Cerebellar cortex (tissue), 1 donor: ENCODE data around the gene LGALS8.
"Not testable (repeated sequence)": the region's sequence is repeated elsewhere in the genome, so short reads cannot be mapped to it uniquely, and the experiment has no call there.

Source experiments
- DNase-seq: peaks from one replicate; pipeline ENCODE4 v3.0.0-alpha.2; 2015; ENCODE audit warnings: low spot score

LGALS8 gene

DNA sequence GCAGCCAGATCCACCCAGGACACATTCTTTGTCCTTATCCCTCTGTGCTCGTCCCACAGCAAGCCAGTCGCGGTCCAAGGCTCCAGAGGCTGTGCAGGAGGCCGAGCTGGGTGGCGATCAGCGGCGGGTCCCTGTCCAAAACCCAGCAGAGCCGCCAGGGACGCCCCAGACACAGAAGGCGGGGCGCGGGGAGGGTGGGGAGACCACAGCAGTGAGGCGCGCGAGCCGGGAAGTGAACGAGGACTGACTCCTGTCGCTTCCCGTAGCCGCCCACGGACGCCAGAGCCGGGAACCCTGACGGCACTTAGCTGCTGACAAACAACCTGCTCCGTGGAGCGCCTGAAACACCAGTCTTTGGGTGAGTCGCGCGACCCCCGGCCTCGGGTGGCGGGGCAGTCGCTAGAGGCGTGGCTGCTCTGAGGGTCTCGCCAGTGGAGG is at the start of gene LGALS8:
Gene LGALS8, plus strand, starts transcription at position 279 of the 438 bp plus-strand sequence. CDS start 2,089 bp downstream, outside the sequence.
- peak; percentile 82 for DNase-seq

DNA sequence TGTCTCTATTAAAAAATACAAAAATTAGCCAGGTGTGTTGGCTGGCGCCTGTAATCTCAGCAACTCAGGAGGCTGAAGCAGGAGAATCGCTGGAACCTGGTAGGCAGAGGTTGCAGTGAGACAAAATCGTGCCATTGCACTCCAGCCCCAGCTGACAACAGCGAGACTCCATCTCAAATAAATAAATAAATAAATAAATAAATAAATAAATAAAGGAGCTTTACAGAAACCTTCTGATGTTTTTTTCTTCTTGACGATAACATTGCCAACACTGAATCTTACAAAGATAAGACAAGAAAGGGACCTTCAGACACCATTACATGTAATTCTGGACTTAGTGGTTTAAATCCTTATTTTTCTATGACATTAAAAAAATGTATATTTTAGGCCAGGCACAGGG is 47.8 kb upstream of the LGALS8 start:
- DNase-seq, result no peak

DNA sequence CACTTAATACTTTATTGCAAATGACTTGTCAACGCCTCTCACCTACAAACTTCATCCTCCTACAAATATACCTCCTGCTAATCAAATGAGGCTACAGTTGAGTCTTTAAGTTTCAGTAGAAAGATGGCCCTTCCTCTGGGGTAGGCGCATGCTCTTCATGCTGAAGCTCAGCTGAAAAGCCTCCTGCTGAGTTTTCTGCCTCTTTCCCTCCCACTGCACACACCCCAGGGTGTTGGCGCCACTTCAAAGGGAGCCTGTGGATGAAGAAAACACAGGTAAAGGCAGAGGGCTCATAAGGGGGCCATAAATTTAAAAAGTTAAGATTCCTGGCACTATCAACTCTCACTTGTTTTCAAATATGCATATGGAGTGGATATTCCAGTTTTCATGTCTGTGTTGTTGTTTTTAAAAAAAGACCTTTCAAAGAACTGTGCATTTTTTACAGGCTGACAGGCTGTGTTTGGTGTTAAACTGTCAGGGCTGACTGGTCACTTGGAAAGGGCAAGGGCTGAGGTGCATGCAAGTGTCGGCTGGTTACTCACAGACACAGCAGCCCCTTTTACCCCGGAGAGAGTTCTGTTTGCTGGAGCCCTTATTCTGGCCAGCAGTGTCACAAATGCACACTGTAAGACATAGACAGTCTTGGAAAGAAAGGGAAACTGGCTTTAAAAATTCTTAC is 42.9 kb upstream of the LGALS8 start:
- DNase-seq, result no peak

DNA sequence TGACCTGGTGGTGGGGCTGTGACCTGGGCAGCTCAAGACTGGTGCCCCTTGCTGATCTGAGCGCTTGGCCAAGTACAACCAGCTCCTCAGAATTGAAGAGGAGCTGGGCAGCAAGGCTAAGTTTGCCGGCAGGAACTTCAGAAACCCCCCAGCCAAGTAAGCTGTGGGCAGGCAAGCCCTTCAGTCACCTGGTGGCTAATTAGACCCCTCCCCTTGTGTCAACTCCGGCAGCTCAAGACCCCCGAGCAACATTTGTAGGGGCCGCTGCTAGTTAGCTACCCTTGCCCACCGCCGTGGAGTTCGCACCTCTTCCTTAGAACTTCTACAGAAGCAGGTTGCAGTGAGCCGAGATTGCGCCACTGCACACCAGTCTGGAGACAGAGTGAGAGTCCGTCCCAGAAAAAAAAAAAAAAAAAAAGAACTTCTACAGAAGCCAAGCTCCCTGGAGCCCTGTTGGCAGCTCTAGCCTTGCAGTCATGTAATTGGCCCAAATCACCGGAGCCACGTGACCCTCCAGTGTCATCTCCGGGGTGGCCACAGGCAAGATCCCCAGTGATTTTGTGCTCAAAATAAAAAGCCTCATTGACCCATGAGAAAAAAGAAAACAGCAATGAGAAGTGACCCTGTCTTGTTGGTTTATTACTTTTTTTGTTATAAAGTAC is 39.3 kb upstream of the LGALS8 start:
- no peak for DNase-seq

DNA sequence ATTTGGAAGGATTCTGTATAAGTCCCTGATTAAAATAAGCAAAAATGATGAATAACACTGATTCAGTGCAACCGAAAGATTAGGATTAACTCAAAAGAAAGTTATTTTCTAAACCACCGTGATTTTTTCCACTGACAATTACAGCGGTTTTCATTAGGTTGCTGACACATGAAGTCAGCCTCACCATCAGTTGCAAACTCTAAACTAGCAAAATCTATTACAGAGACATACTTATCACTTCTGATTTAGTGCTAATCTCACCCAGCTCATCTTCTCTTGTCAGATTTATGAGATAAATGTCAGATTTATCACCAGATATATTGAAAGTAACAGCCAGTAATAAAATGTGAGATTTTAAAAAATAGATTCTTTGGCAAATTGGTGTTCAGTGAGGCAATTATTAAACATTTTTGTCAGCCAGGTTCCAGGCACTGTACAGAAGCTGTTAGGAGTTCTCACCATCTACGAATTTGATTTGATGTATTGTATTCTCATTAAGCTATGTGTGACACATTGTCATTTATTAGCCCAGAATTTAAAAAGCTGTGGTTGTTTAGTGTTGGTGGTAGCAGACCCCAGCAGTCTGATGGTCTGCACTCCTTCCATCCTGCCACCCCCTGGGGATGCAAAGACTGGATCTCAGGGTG is 37.3 kb upstream of the LGALS8 start:
- no peak for DNase-seq

DNA sequence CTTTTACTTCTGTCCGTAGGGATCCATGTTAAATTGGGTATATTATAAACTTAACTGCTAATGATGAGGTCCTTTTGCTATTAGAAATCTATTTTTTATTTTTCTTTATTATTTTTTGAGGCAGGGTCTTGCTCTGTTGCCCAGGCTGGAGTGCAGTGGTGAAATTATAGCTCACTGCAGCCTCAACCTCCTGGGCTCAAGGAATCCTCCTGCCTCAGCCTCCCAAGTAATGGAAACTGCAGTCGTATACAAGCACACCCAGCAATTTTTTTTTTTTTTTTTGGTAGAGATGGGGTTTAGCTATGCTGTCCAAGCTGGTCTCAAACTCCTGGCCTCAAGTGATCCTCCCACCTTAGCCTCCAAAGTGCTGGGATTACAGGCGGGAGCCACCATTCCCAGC is 34.6 kb upstream of the LGALS8 start:
- DNase-seq, result not testable (repeated sequence)

DNA sequence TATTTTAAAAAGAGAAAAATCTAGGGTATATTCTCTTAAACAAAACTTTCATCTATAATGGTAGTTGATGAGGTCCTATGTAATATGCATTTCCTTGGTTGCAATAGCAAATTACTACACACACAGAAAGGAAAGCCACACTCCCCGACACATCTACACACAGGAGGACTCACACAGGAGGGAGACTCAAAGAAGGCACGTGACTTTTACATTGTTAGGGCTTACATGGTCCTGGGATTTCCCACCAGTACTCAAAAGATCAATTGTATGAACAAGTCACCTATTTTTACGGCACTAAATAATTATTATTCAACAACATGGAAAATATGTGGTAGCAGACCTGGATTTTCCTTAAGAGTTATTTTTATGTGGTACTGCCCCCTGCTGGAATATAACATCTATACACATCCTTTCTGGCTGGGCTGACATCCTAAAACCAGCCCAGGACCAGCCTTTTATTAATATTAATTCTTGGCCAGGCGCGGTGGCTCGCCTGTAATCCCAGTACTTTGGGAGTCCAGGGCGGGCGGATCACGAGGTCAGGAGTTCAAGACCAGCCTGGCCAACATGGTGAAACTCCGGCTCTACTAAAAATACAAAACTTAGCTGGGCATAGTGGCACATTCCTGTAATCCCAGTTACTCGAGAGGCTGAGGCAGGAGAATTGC is 33.9 kb upstream of the LGALS8 start:
- peak; percentile 61 for DNase-seq

DNA sequence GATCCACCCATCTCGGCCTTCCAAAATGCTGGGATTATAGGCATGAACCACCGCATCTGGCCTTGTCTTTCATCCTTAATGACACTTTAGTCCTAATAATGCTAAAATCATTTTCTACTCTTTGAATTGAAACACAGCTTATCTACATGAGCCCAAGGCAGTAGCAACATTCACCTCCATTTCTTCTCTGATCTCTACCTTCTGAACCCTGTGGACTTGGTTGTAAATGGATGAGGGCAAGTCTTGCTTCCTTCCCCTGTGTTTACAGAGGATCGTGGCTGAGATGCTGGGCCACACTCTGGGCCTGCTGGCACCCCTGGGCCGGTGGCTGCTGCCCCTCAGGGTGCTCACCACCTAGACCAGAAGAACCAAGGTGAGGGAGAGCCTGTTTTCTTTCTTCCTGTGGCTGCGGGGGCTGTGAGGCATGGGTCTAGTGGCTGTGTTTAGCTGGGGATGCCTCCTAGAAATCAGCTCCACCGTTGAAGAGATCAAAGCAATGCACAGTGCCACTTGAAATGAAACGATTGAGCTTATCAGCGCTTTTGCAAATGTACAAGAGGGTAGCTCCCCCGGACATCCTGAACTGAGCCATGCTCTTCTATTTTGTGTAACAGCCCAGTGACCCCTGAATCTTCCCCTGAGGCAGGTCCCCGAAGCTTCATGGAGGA is 32.2 kb upstream of the LGALS8 start:
- no peak for DNase-seq

DNA sequence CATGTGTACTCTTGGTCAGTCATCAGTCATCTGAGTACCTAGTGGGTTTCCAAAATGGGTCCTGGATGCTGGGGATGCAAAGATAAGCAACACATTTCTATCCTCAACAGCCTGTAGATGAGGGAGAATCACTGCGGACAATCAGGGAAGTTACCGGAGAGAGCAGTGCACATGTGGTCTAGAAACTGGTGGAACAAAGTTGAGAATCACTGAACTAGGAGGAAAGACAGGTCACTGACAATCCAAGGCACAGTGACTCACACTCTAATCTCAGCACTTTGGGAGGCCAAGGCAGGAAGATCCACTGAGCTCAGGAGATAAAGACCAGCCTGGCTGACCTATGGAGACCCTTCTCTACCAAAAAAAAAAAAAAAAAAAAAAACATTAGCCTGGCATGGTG is 31.4 kb upstream of the LGALS8 start:
- DNase-seq, result no peak

DNA sequence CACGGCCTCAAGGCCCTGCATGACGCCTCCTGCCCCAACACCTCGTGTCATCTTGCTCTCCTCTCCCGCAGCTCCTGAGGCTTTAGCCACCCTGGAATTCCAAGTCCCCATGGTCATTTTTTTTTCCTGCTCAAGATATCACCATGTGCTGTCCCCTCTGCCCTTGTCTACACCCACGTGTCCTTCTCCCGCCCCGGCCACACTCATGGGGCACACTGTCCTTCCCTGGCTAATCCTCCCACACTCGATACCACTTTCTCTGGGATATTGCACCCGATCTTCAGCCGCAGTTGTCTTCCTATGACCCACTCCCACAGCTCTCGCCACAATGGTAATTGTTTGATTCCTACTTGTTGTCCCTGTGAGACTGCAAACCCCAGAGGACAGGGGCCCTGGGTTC is 29.7 kb upstream of the LGALS8 start:
- no peak for DNase-seq

DNA sequence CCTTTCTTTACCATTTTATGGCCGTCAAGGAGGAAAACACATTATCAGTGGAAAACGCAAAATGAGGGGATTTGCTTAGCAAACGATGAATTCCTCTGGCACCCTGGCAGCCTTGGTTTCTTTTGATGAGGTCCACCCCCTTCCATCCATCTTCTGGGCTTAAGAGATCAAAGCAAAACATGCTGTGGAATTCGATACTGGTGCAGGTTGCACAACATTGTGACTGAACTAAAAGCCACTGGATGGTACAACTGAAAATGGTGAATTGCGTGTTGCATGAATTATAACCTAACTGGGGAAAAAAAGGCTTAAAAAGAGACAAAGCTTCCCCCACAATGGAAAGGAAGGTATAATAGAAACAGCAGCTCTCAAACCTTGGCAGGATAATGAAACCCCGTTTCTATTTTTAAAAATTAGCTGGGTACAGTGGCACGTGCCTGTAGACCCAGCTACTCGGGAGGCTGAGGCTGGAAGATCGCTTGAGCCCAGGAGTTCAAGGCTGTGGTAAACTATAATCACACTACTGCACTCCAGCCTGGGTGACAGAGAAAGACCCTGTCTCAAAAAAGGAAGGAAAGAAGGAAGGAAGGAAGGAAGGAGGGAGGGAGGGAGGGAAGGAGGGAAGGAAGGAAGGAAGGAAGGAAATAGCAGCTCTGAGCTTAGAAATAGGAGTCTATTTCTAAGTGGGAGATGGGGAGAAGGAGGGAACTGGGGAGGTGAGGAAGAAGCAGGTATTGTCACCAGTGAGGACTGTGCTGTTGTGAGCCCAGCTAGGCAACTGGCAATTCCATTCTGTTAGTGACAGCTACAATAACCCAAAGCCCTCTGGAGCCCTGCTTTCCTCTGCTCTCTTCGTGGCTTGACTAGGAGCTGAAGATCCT is 29.0 kb upstream of the LGALS8 start:
- DNase-seq, result no peak

DNA sequence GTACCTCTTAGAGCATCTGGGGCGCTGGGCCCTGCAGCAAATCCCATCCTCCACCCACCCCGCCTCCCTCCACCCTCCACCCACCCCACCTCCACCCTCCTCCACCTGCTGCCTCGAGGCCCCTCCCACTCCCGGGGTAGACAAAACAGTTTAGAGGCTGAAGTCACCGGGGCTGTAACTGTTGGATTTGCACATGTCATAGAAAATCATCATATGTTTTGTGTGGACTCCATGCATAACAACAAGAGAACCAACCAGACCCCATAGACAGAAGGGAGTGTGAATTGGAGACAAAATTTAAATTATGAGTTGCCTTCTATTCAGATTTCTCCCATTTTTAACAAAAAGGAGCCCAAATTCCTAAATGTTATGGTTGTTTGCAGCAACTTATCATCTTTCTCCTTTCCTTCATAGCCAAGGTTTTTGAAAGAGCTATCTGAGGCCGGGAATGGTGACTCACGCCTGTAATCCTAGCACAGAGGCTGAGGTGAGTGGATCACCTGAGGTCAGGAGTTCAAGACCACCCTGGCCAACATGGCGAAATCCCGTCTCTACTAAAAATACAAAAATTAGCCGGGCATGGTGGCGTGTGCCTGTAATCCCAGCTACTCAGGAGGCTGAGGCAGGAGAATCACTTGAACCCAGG is 28.2 kb upstream of the LGALS8 start:
- no peak for DNase-seq

DNA sequence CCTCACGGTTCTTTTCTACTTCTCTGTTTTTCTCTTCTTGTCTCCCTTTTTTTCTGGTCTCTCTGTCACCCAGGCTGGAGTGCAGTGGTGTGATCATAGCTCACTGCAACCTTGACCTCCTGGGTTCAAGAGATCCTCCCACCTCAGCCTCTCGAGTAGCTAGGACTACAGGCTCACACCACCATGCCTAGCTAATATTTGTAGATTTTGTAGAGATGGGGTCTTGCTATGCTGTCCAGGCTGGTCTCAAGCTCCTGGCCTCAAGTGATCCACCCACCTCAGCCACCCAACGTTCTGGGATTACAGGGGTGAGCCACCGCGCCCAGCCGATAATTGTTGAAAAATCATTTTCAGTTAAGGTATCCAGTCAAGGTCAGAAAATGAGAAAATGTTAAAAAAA is 25.9 kb upstream of the LGALS8 start:
- no peak for DNase-seq

DNA sequence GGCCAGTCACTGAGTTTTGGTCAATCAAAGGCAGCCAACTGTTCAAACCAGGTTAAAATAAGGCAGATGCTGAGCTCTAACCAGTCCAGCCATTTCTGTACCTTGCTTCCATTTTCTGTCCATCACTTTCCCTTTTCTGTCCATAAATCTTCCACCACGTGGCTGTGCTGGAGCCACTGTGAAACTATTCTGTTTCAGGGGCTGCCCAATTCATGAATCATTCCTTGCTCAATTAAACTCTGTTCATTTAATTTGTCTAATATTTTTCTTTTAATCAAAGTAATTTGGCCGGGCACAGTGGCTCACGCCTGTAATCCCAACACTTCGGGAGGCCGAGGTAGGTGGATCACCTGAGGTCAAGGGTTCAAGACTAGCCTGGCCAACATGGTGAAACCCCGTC is 22.7 kb upstream of the LGALS8 start:
- no peak for DNase-seq

DNA sequence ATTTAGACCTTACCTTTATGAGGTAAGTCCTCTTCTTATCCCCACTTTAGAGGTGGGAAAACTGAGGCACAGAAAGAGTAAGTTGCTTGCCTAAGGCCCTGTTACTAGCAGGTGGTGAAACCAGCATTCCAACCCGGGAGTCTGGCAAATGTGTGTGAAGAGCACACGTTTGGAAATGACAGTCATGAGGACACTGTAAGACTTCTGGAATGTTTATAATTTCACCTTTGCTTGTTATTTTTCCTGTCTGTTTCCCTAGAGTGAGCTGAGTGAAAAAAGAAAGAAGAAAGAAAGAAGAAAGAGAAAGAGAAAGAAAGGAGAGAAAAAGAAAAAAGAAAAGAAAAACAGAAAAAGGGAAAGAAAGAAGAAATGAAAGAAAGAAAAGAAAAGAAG is 21.2 kb upstream of the LGALS8 start:
- DNase-seq, result no peak

DNA sequence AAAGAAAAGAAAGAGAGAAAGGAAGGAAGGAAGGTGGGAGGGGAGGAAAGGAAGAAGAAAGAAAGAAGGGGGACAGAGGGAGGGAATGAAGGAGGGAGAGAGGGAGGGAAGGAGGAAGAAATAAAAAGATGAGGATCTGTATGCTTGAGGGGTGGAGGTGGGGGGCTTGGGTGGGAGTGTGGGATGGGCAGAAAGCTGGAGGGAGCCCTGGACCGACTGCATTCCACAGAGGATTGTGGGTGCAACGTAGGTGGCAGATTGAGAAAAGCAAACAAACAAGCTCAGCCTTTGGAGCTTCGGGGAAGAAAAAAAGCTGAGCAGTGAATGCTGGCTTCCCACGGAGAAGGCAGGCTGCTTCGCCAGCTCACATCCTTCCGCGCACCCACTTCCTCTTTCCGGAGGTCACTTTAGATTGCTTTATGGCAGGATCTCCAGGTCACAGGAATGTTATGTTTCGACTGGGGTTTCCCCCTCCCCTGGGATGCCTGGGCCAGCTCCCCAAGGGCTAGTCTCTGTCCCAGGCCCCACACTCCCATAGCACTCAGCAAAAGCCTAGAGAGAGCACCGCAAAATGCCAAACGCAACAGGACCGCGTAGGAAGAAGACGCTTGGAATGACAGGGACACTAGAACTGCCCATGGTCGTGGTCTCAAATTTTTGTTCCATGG is 20.7 kb upstream of the LGALS8 start:
- DNase-seq, result peak; percentile 20

DNA sequence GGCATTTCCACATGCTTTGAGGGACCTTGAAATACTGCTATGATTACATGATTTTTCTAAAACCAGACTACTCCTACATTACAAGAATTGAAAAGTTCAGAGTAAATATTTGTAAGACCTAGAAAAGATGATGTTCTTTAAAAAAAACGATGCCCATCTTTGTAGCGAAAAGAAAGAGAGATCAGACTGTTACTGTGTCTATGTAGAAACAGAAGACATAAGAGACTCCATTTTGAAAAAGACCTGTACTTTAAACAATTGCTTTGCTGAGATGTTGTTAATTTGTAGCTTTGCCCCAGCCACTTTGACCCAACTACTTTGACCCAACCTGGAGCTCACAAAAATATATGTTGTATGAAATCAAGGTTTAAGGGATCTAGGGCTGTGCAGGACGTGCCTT is 19.4 kb upstream of the LGALS8 start:
- not testable (repeated sequence) for DNase-seq

DNA sequence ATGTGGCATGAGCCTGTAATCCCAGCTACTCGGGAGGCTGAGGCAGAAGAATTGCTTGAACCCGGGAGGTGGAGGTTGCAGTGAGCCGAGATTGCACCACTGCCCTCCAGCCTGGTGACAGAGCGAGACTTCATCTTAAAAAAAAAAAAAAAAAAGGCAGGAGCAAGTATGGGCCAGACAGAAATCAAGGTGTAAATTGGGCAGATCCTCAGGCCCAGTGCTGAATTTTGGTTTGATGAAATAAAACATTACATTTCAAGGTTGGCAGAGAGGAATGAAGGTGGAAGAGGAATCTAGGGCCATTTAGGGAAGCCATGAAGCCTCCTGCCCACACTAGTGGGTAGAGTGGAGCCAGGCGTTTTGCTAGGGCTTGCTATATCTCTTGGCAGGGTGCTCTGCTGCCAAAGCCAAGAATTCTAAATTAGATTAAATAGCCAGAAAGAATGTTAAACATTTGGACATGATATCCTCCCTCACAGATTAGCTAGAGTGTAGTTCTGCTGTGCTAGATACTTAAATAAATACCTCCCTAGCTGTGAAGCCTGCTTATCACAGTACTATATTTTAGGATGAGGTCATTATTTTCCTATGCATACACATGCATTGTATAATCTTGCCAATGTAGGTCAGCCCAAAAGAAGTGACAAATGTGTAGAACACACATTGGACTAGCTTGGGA is 16.6 kb upstream of the LGALS8 start:
- DNase-seq, result no peak

DNA sequence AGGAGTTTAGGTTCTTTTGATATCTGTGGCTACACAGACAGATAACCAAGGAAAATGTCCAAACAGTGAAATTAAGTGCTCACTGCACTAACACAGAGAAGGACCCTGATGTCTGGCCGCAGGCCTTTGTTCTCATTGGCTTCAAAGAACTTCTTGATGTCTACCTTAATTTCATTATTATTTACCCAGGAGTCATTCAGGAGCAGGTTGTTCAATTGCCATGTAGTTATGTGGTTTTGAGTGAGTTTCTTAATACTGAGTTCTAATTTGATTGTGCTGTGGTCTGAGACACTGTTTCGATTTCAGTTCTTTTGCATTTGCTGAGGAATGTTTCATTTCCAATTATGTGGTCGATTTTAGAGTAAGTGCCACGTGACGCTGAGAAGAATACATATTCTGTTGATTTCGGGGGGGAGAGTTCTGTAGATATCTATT is 15.2 kb upstream of the LGALS8 start:
- DNase-seq, result no peak

DNA sequence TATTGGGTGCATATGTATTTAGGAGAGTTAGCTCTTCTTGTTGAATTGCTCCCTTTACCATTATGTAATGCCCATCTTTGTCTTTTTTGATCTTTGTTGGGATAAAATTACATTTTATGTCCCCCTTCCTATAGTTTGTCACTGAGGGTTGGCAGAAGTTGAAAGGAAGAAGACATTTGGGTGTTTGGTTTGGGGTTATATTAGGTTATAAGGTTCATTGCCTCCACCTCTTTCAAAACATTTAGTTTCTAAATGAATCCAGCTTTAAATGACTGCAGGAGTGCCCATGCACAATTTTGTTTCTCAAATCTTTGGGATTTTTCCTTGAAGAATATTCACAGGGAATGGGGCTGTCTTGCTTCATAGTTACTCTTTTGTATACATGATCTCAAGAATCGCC is 14.6 kb upstream of the LGALS8 start:
- no peak for DNase-seq
